BJ (cell line): ENCODE measurements around the gene SAMHD1. TPM values are rescaled to one million over a fixed set of nuclear protein-coding genes. Genes with fewer than 3 reads are reported as not detected.

Experiments used
- CTCF ChIA-PET: fragments of 350-600 bp; formaldehyde crosslinking; extraction: SDS; loops from one replicate; lab custom pipeline; 2021; ENCODE audit warnings: antibody characterized with exemption, inconsistent platforms; lab: Yijun Ruan, JAX
- POLR2A ChIA-PET: fragments of 300-600 bp; sonication (Branson Sonifier 250); formaldehyde crosslinking; extraction: SDS; loops from one replicate; lab custom pipeline; 2021; ENCODE audit warnings: antibody characterized with exemption; lab: Charles Lee
- DNase-seq: peaks from one replicate; pipeline ENCODE4 v3.0.0-alpha.2; 2011; ENCODE audit warnings: low read depth
- H3K27me3 ChIP-seq: 2 replicates; pipeline ENCODE4 v1.6.0; 2011; ENCODE audit warnings: low read length; ENCODE audit not compliant: control insufficient read depth, insufficient read depth
- H3K36me3 ChIP-seq: 2 replicates; pipeline ENCODE4 v1.5.1; 2011; ENCODE audit warnings: low read length; ENCODE audit not compliant: control insufficient read depth, insufficient read depth
- H3K4me3 ChIP-seq: 2 replicates; pipeline ENCODE4 v1.5.1; 2011; ENCODE audit warnings: low read depth, mild to moderate bottlenecking, control low read depth, low read length
- CTCF ChIP-seq: IDR thresholded peaks from 2 replicates; pipeline ENCODE4 v1.5.1; 2011; ENCODE audit warnings: low read depth, mild to moderate bottlenecking, control low read depth, inconsistent platforms, low read length, moderate library complexity; ENCODE audit not compliant: insufficient read depth
- polyA plus RNA-seq: library from polyadenylated mRNA; depleted of rRNA; stranded (reverse); fragments of >200 nt; gene quantifications from 2 replicates; pipeline ENCODE4 v1.2.3, GENCODE V29; 2011

The SAMHD1 gene
- polyA plus RNA-seq, 1 experiment: 5.6 TPM

- H3K4me3 ChIP-seq: no peak overlapping the region
- no peaks in the 10 kb centered on the region for H3K27me3 ChIP-seq
- no peak for DNase-seq
- no peak for TF ChIP-seq CTCF
- no peaks in the 10 kb centered on the region; the same call in 1 of the 2 replicates for H3K36me3 ChIP-seq
- POLR2A ChIA-PET: no interaction called here
- CTCF ChIA-PET: interaction anchor here (4.1 to 6.0 kb wide), 2 partner anchors 13 to 41 kb away, joined by 14 to 30 read pairs; no protein-coding TSS in a partner anchor
Observed at GRCh38 chr20:36849333-36850065, 102.0 kb downstream of the SAMHD1 start.

- Histone ChIP-seq H3K27me3 (no peaks in the 10 kb centered on the region), H3K4me3 (no peak overlapping the region), H3K36me3 (no peaks in the 10 kb centered on the region; the same call in 1 of the 2 replicates)
- DNase-seq: no peak
- TF ChIP-seq CTCF: no peak
- POLR2A ChIA-PET: interaction anchor here (0.5 to 1.1 kb wide), 4 partner anchors 13 to 330 kb away, joined by 3 to 5 read pairs (median 4); a partner anchor contains a TSS
- CTCF ChIA-PET: interaction anchor here (4.1 to 6.0 kb wide), 2 partner anchors 13 to 40 kb away, joined by 14 to 30 read pairs; no protein-coding TSS in a partner anchor
Observed at GRCh38 chr20:36848677-36849076, 102.8 kb downstream of the SAMHD1 start.

GRCh38 chr20:36848078-36848660, 103.3 kb downstream of the SAMHD1 start:
- POLR2A ChIA-PET: interaction anchor here (0.5 to 1.1 kb wide), 4 partner anchors 13 to 330 kb away, joined by 3 to 5 read pairs (median 4); a partner anchor contains a TSS

GRCh38 chr20:36847710-36848040, 103.8 kb downstream of the SAMHD1 start:
- no peak overlapping the region for H3K4me3 ChIP-seq
- no peaks in the 10 kb centered on the region for H3K27me3 ChIP-seq
- no peak for DNase-seq
- TF ChIP-seq CTCF: no peak
- CTCF ChIA-PET: interaction anchor here (1.0 to 6.0 kb wide), 5 partner anchors 9 to 55 kb away, joined by 3 to 30 read pairs (median 6); a partner anchor contains a TSS
- no peaks in the 10 kb centered on the region; the same call in 1 of the 2 replicates for H3K36me3 ChIP-seq
- POLR2A ChIA-PET: interaction anchor here (1.1 kb wide), 1 partner anchor 14 kb away, joined by 5 read pairs; no protein-coding TSS in a partner anchor

More at GRCh38 chr20:36848078-36848660, 103.3 kb downstream of the SAMHD1 start:
- no peak for TF ChIP-seq CTCF
- H3K27me3 ChIP-seq: no peaks in the 10 kb centered on the region
- no peaks in the 10 kb centered on the region; the same call in 1 of the 2 replicates for H3K36me3 ChIP-seq
- CTCF ChIA-PET: interaction anchor here (1.1 to 6.0 kb wide), 3 partner anchors 8 to 40 kb away, joined by 4 to 30 read pairs (median 14); no protein-coding TSS in a partner anchor
- no peak overlapping the region for H3K4me3 ChIP-seq
- peak; percentile 70 for DNase-seq
